Breast epithelium (tissue), 4 donors: ENCODE measurements around the gene CRNN. TPM values are rescaled to one million over a fixed set of nuclear protein-coding genes. Genes with fewer than 3 reads are reported as not detected.

Experiments
- DNase-seq, 2 donors: peaks; one replicate each; pipeline ENCODE4 v3.0.0-alpha.2; 2019; ENCODE audit warnings: low spot score in 2 of 2
- H3K27ac ChIP-seq, 2 donors: fragments of 200-600 bp; sonication (generic) in 1 of 2; one replicate each; pipeline ENCODE4 v1.5.1; 2016 to 2019; ENCODE audit warnings: mild to moderate bottlenecking in 1 of 2
- H3K27me3 ChIP-seq, 2 donors: fragments of 200-600 bp; sonication (generic) in 1 of 2; one replicate each; pipeline versions ENCODE4 v1.5.1 to v1.6.0; 2017 to 2019; ENCODE audit warnings: control low read depth in 1 of 2, mild to moderate bottlenecking in 1 of 2
- H3K36me3 ChIP-seq: fragments of 200-600 bp; one replicate; pipeline ENCODE4 v1.5.1; 2019
- H3K4me1 ChIP-seq, 2 donors: fragments of 200-600 bp; sonication (generic); one replicate each; pipeline ENCODE4 v1.5.1; 2016 to 2019; ENCODE audit warnings: control low read depth in 1 of 2
- H3K4me3 ChIP-seq, 3 donors: fragments of 200-600 bp; sonication (generic); 1 replicate in 2 of 3; 2 replicates in 1 of 3; pipeline ENCODE4 v1.5.1; 2016 to 2019; ENCODE audit warnings: mild to moderate bottlenecking in 3 of 3, moderate library complexity in 2 of 3
- H3K9me3 ChIP-seq, 2 donors: fragments of 200-600 bp; sonication (generic) in 1 of 2; one replicate each; pipeline ENCODE4 v1.5.1; 2016 to 2019; ENCODE audit warnings: control low read depth in 1 of 2
- POLR2A ChIP-seq: fragments of 450-650 bp; IDR thresholded peaks from one replicate; pipeline ENCODE4 v1.6.1; 2016; ENCODE audit warnings: antibody characterized with exemption, mild to moderate bottlenecking, moderate library complexity
- POLR2AphosphoS5 ChIP-seq, 3 donors: sonication (generic); formaldehyde crosslinking; IDR thresholded peaks; one replicate each; pipeline ENCODE4 v1.6.1; 2017; ENCODE audit warnings: antibody characterized with exemption in 3 of 3
- intact Hi-C: fragments of 100-400 bp; cut with DNase I; formaldehyde crosslinking; loops from one replicate; pipeline ENCODE4 v1.15.1; 2023; ENCODE audit warnings: low total_unique reads
- total RNA-seq, 3 donors: library from RNA; depleted of rRNA; stranded (reverse); fragments of >200 nt; gene quantifications; one replicate each; pipeline ENCODE4 v1.1.0, GENCODE V29; 2016
- TF ChIP-seq, protein P1 (sequence below), 3 donors: fragments of 450-650 bp; IDR thresholded peaks; one replicate each; pipeline ENCODE4 v1.5.1; 2016 to 2017; ENCODE audit warnings: antibody characterized with exemption in 3 of 3, mild to moderate bottlenecking in 3 of 3, moderate library complexity in 3 of 3

Gene CRNN
- total RNA-seq, 3 donors from 2014 or later, result 0.66 TPM; not detected in 2

DNA sequence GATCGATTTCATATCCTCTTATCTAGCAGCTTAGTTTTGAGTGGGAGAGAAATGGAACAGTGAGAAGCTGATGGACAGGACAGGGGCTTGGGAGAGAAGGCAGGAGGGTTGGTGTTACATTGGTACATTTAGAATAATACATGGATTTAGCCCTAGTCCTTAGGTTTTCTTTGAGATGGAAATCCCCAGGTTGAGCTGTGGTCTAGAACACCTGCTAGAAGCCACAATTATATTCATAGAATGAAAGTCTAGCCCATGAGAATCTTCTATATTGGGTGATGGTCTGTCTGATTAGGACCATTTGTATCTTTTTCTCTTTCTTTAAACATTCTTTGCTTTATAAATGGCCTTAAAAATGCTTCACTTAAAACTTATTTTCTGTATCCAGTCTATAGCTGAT, 19.9 kb downstream of the CRNN start:
- DNase-seq, result no peak
- Histone ChIP-seq H3K4me3 (no peak overlapping the region), H3K9me3 (no peaks in the 10 kb centered on the region), H3K36me3 (no peaks in the 10 kb centered on the region), H3K27ac (no peak overlapping the region), H3K27me3 (peaks cover 0 to 17% of the 10 kb centered on the region in 2 donors), H3K4me1 (no peaks in the 10 kb centered on the region)
- intact Hi-C loops, result no loop called here
- no peak for TF ChIP-seq POLR2A
- TF ChIP-seq, protein P1, sequence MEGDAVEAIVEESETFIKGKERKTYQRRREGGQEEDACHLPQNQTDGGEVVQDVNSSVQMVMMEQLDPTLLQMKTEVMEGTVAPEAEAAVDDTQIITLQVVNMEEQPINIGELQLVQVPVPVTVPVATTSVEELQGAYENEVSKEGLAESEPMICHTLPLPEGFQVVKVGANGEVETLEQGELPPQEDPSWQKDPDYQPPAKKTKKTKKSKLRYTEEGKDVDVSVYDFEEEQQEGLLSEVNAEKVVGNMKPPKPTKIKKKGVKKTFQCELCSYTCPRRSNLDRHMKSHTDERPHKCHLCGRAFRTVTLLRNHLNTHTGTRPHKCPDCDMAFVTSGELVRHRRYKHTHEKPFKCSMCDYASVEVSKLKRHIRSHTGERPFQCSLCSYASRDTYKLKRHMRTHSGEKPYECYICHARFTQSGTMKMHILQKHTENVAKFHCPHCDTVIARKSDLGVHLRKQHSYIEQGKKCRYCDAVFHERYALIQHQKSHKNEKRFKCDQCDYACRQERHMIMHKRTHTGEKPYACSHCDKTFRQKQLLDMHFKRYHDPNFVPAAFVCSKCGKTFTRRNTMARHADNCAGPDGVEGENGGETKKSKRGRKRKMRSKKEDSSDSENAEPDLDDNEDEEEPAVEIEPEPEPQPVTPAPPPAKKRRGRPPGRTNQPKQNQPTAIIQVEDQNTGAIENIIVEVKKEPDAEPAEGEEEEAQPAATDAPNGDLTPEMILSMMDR (IDR thresholded peaks at IDR 0.05), result no peak
- TF ChIP-seq POLR2AphosphoS5 (IDR thresholded peaks at IDR 0.05), result no peak

GRCh38 chr1:152392909-152393308, 21.2 kb downstream of the CRNN start:
- intact Hi-C loops, result no loop called here
- Histone ChIP-seq H3K4me1 (no peaks in the 10 kb centered on the region), H3K27ac (no peak overlapping the region), H3K9me3 (no peaks in the 10 kb centered on the region), H3K36me3 (no peaks in the 10 kb centered on the region), H3K4me3 (no peak overlapping the region), H3K27me3 (peaks cover 0 to 22% of the 10 kb centered on the region in 2 donors)
- DNase-seq, result no peak
- TF ChIP-seq, protein P1 (IDR thresholded peaks at IDR 0.05), result no peak
- TF ChIP-seq POLR2A (no peak), POLR2AphosphoS5 (IDR thresholded peaks at IDR 0.05) (no peak)

- intact Hi-C loops, result no loop called here
- no peaks in the 10 kb centered on the region for H3K4me1 ChIP-seq
These were observed 25.2 kb downstream of the CRNN start for GRCh38 chr1:152388889-152389288.

GRCh38 chr1:152386940-152387339, 27.1 kb downstream of the CRNN start:
- intact Hi-C loops, result no loop called here
- Histone ChIP-seq H3K4me1 (no peaks in the 10 kb centered on the region), H3K9me3 (no peaks in the 10 kb centered on the region), H3K36me3 (no peaks in the 10 kb centered on the region), H3K4me3 (no peak overlapping the region), H3K27me3 (peaks cover 0 to 15% of the 10 kb centered on the region in 2 donors), H3K27ac (no peak overlapping the region)
- TF ChIP-seq POLR2AphosphoS5 (IDR thresholded peaks at IDR 0.05) (no peak), POLR2A (no peak)
- TF ChIP-seq, protein P1 (IDR thresholded peaks at IDR 0.05), result no peak
- DNase-seq, result no peak

More at GRCh38 chr1:152388889-152389288, 25.2 kb downstream of the CRNN start:
- TF ChIP-seq POLR2AphosphoS5 (IDR thresholded peaks at IDR 0.05) (no peak), POLR2A (no peak)
- TF ChIP-seq, protein P1 (IDR thresholded peaks at IDR 0.05), result no peak
- no peak for DNase-seq
- H3K4me3 ChIP-seq, result no peak overlapping the region
- peaks cover 0 to 15% of the 10 kb centered on the region in 2 donors for H3K27me3 ChIP-seq
- H3K36me3 ChIP-seq, result no peaks in the 10 kb centered on the region
- no peaks in the 10 kb centered on the region for H3K9me3 ChIP-seq
- H3K27ac ChIP-seq, result no peak overlapping the region

- Histone ChIP-seq H3K36me3 (no peaks in the 10 kb centered on the region), H3K27ac (no peak overlapping the region), H3K9me3 (no peaks in the 10 kb centered on the region), H3K4me3 (no peak overlapping the region), H3K4me1 (no peaks in the 10 kb centered on the region), H3K27me3 (no peaks in the 10 kb centered on the region)
- no peak for DNase-seq
- intact Hi-C loops, result no loop called here
- TF ChIP-seq, protein P1 (IDR thresholded peaks at IDR 0.05), result no peak
- TF ChIP-seq POLR2A, result no peak
- TF ChIP-seq POLR2AphosphoS5 (IDR thresholded peaks at IDR 0.05), result no peak
These were observed 33.1 kb downstream of the CRNN start for GRCh38 chr1:152380932-152381331.
